GM12874 (cell line): ENCODE results near the gene CRYZ.
A peak's percentile ranks its signal among the peaks of the same experiment; 100 is the strongest.

ENCODE experiments used
- CTCF ChIP-seq: IDR thresholded peaks from 2 replicates; pipeline ENCODE4 v1.5.1; 2011; ENCODE audit warnings: low read depth, mild to moderate bottlenecking, control low read depth, low read length, moderate library complexity; ENCODE audit not compliant: insufficient read depth

The CRYZ gene

DNA sequence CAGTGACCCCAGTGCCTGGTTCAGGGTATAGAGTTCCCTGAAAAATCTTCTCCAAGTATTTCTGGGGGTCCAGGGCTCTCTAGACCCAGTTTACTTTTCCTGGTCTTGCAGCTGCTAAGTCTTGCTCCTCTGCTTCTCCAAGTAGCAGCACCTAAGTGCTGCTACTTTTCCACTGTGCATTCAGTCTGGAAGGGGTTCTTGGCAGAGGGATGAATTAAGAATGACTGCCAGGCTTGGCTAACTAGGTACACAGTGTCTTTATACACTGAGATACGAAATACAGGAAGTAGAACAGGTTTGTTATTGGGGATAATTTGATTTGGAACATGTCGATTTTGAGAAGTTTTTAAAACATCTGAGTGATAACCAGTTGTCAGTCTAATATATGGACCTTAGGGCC, 35.0 kb downstream of the CRYZ start:
- TF ChIP-seq CTCF, result no peak

- no peak for TF ChIP-seq CTCF
These were observed 39.4 kb downstream of the CRYZ start for GRCh38 chr1:74693473-74693872.

GRCh38 chr1:74690909-74691308, 41.9 kb downstream of the CRYZ start:
- TF ChIP-seq CTCF, result no peak

GRCh38 chr1:74690364-74690696, 42.5 kb downstream of the CRYZ start:
- TF ChIP-seq CTCF, result no peak

GRCh38 chr1:74689621-74690363, 43.1 kb downstream of the CRYZ start:
- peak; percentile 60; the same call in 1 of the 2 replicates for TF ChIP-seq CTCF

DNA sequence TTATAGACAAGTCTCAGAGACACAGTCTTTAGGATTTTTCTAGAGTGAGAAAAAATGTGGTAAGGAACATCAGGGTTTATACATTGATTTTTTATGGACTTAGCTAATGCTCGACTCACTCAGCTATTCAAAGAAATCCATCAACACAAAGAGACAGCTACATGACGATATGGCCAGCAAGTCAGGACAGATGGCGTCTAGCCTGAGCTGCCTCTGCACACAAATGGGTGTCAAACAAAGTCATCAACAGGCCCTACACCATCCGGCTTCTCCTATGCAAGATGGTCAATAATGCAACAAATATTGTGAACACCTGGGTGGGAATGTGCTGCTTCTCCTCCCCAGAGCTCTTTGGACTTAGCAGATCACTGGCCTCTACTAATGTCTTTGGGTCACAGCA, 45.9 kb downstream of the CRYZ start:
- TF ChIP-seq CTCF, result no peak

DNA sequence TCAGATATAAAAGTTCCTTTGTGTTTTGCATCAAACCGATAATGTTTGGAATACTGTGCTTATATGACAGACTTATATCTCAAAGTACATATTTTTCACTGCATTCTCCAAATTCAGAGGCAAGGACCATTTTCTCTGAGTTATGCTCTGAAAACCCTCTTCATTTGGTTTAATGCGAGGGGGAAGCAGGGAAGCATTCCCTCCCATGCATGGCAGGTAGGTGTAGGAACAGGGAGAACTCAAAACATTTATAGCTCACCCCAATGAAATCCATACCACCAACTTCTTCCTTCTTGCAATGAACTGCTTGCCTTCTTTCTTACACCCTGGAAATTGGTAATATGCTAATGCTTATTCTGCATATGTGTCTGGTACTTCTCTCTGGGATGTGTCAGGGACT, 48.5 kb downstream of the CRYZ start:
- no peak for TF ChIP-seq CTCF
